CD4-positive, alpha-beta T cell treated with Interferon alpha-2 for 1 hour (primary cell): Measurements from ENCODE around the gene RIC8B.

Experiments
- DNase-seq, 2 donors: peaks; one replicate each; pipeline ENCODE4 v3.0.0-alpha.2; 2020 to 2022

RIC8B gene

GRCh38 chr12:106878804-106879203 is 104.3 kb downstream of the RIC8B start:
- DNase-seq, result no peak

DNA sequence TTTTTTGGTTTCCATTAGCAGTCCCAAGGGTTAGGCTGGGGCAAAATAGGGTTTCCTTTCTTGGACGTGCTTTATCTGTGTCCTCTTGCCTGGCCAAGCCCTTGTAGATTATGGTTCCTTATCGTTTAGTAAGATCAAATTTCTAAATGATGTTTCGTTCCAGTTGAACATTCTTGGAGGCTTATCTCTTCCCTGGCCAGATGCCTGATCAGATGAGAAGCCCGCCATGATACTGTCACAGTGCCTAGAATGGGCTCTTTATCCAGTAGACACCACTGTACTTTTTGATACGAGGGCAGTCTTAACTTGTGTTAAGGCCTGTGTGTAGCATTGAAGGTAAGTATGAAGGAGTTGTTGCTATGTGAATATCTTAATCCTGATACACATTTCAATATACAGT is 105.1 kb downstream of the RIC8B start:
- no peak for DNase-seq

GRCh38 chr12:106883426-106883825 is 108.9 kb downstream of the RIC8B start:
- DNase-seq, result no peak

- no peak for DNase-seq
These were observed 110.5 kb downstream of the RIC8B start for GRCh38 chr12:106885026-106885425.

DNA sequence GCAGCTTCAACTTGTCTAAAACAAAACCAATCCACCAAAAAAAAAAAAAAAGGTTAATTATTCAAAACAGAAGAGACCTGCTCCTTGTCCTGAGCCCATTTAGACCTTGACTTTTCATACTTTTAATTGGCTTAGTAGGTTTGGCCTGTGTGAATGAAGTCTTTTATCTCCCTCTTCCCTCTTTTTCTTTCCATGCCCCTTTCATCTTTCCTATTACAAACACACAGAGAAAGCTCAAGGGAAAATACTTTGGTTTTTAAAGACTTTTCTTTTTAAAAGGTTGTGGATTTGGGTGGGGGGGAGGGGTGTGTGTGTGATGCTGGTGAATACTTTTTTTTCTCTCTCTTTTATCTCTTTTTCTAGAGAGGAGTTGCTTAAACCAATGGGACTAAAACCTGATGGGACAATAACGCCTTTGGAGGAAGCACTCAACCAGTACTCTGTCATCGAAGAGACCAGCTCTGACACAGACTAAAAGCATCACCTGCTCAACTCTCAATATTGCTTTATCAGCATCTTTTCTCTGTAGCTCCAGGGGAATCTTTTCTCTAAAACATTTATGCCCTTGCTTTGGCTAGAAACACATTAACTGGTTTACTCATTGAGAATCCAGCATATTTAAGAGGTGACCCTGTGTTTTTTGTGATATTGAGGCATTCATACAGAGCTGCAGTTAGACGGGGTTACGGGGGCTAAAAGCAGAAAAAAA is 111.2 kb downstream of the RIC8B start:
- DNase-seq, result no peak

GRCh38 chr12:106886932-106887331 is 112.5 kb downstream of the RIC8B start:
- no peak for DNase-seq

GRCh38 chr12:106888348-106888970 is 114.0 kb downstream of the RIC8B start:
- DNase-seq, result no peak

DNA sequence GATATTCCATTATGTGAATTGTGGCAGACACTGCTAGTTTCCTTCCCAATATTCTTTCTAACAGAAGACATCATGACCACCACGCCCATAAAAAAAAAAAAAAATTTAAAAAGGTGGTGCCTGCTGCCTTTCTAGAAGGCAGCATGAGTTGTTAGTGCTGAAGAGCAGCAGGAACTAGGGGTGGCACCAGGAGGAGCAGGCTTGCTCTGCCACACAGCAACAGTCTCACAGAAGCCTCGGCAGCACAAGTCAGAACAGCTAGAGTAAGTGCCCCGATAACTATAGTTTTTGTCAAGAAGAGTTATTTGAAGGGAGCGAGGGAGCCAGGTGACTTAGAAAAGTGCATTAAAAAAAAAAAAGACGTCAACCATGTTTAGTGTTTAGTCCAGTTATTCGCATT is 114.8 kb downstream of the RIC8B start:
- DNase-seq, result no peak

DNA sequence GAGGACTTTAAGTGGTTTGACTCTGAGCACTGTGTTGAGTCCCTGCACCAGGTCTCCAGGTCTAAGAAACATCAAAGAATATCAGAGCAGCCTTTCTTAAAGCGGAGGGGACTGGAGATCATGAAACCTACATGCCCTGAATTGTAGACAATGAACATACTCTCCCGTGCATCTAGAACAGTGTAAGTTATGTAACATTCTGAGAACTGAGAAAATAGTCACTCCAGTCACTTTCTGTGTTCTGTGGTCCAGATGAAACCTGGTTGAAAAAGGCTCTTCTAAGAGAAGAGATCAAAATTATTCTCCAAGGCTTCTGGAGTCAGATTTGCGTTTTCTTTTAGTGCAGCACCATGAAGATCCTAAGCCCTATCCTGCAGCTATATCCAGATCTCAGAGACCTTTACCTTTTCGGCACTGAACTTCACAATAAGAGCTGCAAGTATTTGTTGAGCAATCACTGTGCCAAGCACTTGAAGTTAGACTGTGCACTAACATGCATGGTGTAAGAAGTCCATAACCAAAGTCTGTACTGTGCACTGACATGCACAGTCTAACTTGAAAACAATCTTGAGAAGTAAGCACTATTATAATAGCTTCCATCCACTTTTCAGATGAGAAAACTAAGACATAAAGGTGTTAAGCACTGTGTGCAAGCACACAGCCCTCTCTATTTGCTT is 115.6 kb downstream of the RIC8B start:
- no peak for DNase-seq

- no peak for DNase-seq
These were observed 117.6 kb downstream of the RIC8B start for GRCh38 chr12:106892075-106892474.

DNA sequence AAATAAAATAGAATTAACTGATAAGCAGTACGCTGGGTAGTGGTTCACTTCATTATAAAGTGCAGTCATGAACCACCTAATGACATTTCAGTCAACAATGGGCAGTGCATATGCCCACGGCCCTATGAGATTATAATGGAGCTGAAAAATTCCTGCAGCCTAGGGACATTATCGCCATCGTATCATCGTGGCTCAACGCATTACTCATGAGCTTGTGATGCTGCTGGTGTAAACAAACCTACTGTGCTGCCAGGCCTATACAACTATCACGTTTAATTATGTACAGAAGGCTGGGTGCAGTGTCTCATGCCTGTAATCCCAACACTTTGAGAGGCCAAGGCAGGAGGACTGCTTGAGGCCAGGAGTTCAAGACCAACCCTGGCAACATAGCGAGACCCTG is 119.0 kb downstream of the RIC8B start:
- DNase-seq, result no peak

GRCh38 chr12:106894774-106895173 is 120.3 kb downstream of the RIC8B start:
- no peak for DNase-seq

GRCh38 chr12:106896603-106897002 is 122.1 kb downstream of the RIC8B start:
- DNase-seq, result no peak

- no peak for DNase-seq
These were observed 122.6 kb downstream of the RIC8B start for GRCh38 chr12:106897082-106897481.

GRCh38 chr12:106897981-106898901 is 123.8 kb downstream of the RIC8B start:
- no peak for DNase-seq

GRCh38 chr12:106900554-106900953 is 126.1 kb downstream of the RIC8B start:
- DNase-seq, result no peak

DNA sequence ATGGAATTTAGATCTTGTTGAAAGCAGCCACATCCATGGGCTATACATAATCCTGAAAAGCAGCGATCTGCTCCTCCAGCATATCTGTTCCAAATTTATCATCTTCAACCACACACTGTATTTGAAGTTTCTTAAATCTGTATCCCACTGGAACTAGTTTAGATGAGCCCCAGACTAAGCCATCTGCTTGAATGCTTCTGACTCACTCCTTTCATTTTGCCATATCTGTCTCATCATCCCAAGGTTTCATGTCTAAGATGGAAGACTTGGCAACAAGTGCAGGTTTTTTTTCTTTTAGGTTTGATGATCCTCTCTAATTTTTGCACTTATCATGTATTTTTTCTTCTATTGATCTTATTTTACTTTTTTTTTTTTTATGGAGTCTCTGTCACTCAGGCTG is 126.8 kb downstream of the RIC8B start:
- DNase-seq, result no peak

- no peak for DNase-seq
These were observed 127.6 kb downstream of the RIC8B start for GRCh38 chr12:106902053-106902452.

DNA sequence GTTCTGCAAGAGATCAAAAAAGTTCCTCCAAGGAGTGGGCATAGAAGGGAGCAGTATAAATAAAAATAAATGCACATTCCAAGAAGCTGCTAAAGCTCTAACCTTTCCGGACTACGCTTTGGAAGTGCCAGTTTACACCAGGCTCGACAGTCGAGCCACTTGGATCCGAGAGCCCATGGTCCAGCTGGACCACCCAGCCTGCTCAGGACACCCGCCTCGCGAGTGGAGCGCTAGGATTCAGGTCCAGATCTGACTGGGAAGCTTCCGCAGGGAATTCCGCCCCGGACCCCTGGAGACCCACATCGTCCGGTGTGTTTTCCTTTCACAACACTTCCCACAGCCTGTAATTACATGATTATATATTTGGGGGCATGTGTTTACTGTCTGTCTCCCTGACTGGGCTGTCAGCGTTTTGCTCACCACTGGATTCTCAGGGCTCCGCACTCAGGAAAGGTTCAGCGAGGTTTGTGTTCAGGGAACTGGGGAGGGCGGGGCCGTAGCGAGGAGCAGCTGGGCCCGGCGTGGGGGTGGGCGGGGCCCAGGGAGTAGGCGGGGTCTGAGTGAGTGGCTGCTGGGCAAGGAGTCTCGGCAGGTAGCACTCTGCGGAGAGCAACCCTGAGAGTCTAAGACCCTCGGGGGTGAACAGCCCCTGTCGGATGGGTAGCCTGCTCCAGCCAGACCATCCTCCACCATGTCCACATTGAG is 128.9 kb downstream of the RIC8B start:
- DNase-seq, result peak; percentile 68 to 81

DNA sequence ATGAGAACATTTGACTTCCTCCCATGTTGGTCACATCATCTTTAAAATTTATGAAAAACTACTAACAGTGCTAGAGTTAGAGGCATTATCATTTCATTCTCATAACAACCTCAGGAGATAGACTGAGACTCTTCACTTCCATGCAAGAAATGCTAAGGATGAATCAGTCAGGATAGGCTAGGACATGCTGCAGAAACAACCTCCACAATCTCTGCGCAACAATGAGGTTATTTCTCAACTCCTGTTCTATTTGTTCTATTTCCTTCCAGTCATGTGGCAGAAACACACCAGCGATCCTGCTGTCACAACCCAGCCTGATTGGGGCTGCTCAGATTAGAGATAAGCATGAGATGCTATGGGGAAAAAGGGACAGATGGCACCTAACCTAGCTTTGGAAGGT is 132.2 kb downstream of the RIC8B start:
- no peak for DNase-seq

DNA sequence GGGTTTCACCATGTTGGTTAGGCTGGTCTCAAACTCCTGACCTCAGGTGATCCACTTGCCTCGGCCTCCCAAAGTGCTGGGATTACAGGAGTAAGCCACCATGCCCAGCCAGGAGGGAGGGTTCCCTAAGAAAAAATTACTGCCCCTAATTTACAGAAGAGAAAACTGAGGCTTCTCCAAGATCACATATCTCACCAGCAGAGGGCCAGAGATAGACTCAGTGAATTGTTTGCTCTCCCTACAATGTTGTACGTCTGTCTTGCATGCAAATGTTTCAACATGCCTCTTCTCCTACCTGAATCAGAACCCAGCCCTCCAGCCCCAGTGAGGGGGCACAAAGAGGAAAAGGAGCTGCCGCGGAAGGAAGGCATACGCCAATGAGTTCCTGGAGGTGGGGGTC is 132.9 kb downstream of the RIC8B start:
- no peak for DNase-seq

- DNase-seq, result no peak
These were observed 133.4 kb downstream of the RIC8B start for GRCh38 chr12:106907846-106908245.

DNA sequence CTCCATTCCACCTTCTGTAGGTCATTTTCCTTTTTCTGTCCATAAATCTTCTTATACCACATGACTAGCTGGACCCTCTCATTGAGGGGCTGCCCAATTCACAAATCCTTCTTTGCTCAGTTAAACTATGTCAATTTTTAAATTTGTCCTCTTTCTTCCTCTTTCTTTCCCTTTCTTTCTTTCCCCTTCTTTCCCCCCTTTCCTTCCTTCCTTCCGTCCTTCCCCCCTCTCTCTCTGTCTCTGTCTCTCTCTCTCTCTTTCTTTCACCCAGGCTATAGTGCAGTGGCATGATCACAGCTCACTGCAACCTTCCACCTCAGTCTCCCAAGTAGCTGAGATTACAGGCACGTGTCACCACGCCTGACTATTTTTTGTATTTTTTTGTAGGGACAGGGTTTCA is 134.1 kb downstream of the RIC8B start:
- no peak for DNase-seq
